ENCODE data around the gene SOHLH2.

The SOHLH2 gene, protein sequence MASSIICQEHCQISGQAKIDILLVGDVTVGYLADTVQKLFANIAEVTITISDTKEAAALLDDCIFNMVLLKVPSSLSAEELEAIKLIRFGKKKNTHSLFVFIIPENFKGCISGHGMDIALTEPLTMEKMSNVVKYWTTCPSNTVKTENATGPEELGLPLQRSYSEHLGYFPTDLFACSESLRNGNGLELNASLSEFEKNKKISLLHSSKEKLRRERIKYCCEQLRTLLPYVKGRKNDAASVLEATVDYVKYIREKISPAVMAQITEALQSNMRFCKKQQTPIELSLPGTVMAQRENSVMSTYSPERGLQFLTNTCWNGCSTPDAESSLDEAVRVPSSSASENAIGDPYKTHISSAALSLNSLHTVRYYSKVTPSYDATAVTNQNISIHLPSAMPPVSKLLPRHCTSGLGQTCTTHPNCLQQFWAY

DNA sequence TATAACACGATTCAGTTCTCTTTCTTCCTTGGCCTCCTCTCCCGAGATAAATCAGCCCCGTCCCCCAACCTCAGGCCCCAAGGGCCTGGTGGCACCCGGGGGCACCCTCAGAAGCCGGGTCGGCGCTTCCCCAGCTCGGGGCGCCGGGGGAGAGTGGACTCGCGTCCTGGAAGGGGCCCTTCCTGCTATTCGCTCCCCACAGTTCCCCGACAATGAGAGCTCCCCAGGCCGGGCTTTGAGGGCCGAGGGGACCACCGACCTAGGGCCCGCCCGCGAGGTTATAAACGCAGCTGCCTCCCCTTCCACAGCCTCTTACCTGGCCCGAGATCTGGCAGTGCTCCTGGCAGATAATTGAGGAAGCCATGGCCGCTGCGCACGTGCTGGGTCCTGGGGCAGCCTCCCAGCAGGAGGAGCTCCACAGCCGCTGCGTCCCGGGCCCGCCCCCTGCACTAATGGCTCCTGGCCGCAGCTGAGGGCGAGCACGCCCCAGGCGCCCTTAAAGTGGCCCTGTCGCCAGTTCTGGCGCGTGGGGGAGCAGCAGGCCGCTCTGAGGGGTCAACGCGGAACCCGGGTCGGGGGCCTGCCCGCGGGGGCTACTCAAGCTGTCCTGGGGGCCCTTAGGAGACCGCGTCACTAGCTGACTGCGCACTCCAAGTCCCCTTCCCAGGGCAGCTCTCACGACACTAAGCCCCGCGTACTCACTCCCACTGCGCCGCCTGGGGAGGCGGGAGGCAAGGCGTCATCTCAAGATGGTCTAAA, at the start of gene SOHLH2:
Gene SOHLH2, minus strand, starts transcription at position 394 of the 759 bp plus-strand sequence. Its CDS starts 30 bp downstream, at position 364.
- DNase-seq, result no peak

DNA sequence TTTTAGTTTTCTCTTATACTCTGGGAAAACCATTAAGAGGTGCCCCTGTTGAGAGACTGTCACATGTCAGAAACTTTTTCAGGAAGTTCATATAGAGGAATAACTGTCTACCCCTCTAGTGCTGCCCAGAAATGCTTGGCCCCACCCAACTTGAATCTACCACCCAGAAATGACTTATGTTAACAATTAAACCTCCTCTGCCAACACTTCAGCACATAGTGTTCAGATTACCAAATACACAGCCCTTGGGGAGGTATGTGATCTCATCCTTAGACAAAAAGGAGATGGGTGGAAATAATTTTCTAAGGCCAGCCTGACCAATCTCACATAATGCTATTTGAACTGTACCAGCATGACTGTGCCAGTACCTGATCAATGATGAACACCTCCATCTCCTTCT, 47.6 kb upstream of the SOHLH2 start:
- DNase-seq, result no peak

DNA sequence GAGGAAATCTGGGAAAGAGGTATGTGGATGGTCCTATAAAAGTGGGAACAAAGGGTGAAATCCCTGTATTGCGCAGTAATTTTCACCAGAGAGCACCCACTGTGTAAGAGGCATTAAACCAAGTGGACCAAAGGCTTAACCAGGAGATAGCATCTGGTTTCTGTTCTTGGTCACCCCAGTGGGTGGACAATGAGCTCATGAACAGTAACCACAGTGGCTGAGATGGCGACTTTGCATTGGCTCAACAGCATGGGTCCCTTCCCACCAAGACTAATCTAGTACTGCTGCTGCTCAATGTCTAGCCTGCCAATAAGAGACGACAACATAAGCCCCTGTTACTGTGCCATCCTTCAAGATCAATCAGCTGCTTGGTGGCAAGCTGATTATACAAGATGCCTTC, 46.7 kb upstream of the SOHLH2 start:
- no peak for DNase-seq

DNA sequence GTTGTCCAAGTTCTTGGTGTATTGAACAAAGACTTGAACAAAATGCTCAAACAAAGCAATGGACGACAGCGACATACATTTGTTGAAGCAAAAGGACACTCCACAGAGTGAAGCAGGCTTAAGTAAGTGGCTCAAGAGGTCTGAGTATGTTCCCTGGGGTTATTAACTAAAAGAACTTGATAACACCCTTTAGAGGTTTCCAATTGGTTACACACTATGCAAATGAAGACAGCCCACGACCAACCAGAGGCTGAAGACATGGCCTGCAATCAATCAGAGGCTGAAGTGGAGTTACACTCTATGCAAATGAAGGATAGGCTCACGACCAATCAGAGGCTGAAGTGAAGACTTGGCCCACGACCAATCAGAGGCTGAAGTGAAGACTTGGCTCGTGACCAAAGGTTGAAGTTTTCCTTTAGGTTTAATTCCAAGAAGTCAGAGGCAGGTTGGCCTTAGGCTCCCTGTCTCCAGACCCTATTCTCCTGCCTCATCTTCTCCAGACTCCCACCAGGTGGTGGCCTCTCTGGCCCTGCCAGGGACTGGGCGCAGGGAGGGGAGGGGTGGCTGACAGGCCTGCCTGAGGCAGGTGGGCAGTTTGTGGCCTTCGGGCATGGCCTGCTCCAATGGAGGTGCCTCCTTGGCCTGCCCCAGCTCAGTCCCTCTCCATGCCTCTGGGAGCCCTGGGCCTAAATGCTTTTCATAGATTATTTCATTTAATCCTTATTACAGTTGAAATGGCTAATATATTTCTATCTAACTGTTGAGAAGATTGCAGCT, 45.2 kb upstream of the SOHLH2 start:
- DNase-seq, result no peak

DNA sequence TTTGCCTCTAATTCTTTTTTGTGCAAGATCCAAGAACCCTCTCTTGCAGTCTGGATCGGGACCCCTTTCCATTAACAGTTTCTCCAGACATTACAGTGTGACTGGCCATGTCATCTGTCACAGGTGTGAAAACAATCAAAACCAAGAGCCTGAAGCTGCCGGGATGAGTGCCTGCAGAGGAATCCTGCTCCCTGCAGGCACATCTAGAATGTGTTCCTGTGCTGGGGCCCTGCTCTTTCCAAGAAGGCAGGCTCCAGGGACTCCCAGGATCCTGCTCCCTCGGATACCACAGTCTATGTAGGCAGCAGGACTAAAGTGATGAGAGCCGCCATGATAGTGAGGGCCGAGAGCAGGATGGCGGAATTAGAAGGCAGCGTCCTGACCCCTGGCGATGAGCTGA, 44.5 kb upstream of the SOHLH2 start:
- no peak for DNase-seq

DNA sequence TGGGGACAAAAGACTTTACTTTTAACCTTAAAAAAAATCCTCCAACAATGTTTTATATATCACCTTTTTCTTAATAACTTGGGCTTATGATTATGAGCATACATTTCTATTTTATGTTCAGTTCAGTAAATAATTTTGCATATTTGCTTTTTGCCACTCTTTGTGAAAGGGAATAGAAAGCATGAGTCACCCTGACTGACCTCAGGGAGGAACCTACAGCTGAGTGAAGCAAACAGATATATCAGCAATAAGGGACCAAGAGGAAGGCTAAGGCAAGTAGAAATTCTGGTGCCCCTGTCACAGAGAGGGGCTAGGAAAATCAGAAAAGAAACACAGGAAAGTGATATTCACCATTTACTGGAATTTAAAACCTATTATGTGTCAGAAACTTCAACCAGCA, 37.2 kb upstream of the SOHLH2 start:
- no peak for DNase-seq

DNA sequence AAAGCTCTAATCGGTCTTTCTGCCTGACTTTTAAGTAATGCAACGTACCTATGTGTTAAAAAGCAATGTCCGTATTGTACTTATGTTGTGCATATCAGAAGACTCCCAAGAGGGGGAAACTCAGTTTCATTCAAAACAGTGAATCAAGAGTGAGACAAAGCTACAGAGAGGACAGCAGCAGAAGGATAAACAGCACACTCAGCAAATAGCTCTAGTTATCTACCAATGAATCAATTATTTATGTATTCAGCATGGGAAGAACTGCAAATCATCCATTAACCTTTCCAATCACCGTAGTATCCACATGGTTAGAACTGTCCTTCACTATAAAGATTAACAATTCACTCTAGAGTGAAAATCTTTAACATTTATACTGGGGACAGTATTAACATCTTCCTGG, 36.7 kb upstream of the SOHLH2 start:
- DNase-seq, result no peak

DNA sequence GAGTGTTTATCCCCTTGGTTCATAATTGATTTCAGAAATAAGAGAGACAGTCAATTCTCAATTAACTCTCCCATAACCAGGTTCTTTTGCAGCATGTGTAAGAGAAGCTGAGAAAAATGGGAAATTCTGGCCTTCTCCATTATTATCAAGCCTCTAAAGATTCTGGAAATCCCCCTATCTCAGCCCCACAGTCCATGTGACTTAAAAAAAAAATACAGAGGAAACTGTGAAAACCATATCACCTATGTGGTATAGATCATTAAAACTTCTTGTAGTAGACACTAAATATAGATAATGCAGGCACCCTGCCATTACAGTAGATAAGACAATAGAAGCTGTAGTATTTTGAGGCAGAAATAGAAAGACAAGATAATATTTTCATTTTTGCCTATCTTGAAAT, 34.3 kb upstream of the SOHLH2 start:
- DNase-seq, result no peak

DNA sequence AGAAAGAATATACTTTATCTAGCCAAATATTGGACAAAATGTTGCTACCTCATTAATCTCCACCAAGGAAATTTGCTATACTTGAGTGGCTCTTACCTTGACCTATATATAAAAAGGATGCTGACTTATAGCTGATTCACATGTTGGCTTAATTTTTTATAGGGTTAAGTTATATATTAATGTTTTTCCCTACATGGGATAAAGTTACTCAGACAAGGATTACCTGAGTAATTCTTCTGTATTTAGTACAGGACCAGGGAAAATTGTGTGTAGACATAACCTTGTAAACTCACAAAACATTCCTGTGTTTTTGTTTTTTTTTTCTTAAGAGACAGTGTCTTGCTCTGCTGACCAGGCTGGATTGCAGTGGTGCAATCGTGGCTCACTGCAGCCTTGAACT, 30.6 kb upstream of the SOHLH2 start:
- DNase-seq, result no peak

DNA sequence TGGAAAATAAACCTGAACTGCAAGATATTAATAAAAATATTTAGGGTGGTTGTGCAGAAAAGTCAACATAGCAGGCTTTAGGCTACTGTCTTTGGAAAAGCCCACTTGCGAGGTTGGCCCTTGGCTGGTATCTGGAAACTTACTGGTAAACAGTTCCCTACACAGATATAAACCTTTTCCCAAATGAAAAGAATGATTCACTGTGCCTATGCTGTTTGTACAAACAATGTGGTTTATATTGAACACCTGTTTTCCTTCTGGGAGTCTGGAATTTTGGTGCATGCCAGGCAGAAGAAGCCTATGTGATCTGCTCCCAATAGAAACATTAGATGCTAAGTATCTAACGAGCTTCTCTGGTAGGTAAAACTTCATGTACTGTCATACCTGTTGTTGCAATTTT, 29.7 kb upstream of the SOHLH2 start:
- no peak for DNase-seq

DNA sequence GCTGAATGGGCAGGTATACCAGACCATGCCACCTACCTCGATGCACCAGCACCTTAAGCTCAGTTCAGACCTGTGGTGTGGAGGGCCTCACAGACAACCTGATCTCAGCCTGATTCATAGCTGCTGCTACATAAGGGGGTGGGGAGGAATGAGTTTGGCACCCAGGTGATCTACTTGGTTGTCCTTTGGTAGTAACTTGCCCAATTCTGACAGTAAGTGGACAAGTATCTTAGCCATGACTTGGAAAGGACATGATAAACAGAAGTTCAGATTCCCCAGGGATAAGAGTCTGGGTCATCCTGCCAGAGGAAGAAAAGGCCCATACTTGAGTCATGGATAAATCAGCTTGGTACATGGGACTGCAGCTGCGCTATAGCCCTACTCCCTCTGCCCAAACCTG, 28.4 kb upstream of the SOHLH2 start:
- DNase-seq, result no peak

DNA sequence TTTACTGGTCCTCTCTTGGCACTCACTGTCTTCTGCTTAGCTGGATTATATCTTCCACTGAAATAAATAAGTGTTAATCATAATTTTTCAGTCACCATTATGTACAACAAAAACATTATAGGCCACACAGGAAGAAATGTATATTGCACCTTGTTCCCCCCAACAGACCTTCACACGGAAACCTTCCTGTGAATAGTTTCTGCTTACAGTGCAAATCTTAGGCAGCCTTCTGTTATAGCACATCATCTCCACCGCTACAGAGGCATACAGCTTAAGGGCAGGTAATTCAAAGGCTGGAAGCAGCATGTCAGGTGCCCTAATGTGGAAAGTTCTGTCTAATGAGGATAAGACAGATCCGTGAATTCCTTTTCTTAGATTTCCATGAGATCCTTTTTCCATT, 16.9 kb upstream of the SOHLH2 start:
- DNase-seq, result no peak

DNA sequence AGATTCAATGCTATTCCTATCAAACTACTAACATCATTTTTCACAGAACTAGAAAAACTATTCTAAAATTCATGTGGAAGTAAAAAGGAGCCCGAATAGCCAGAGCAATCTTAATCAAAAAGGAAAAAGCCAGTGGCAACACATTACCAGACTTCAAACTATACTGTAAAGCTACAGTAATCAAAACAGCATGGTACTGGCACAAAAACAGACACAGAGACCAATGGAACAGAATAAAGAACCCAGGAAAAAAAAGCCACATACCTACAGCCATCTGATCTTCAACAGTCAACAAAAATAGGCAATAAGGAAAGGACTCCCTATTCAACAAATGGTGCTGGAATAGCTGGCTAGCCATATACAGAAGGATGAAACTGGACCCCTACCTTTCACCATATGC, 10.4 kb upstream of the SOHLH2 start:
- DNase-seq, result no peak

DNA sequence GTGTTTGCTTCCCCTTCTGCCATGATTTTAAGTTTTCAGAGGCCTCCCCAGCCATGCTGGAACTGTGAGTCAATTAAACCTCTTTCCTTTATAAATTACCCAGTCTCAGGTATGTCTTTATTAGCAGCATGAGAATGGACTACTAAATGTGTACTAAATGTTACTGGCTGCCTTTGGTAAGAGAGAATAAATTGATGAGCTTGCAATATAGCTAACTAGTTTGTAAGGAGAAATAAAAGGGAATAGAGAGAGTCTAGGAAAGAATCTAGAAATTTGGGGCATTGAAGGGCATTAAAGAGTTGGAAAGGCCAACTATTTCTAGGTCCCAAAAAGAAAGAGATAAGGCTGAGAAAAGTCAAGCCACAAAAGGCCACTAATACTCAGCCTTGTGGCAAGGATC, 5.5 kb upstream of the SOHLH2 start:
- DNase-seq, result no peak

DNA sequence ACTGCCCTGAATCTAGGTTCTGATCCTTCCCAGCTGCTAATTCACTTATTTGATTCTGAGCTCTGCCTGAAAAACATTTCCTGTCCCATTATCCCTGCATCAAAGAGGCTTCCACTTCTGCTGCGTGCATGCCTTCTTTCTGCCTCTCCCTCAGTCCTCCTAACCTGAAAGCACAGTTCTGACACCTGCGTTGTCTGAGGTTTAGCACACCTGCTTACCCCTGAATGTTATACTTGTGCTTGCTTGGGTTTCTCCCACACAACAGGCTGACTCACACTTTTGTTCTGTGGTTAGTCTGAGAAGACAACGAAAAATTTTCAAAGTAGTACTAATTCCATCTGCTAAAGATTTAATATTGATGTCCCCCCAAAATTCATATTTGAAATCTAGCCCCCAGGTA, 3.1 kb upstream of the SOHLH2 start:
- no peak for DNase-seq

DNA sequence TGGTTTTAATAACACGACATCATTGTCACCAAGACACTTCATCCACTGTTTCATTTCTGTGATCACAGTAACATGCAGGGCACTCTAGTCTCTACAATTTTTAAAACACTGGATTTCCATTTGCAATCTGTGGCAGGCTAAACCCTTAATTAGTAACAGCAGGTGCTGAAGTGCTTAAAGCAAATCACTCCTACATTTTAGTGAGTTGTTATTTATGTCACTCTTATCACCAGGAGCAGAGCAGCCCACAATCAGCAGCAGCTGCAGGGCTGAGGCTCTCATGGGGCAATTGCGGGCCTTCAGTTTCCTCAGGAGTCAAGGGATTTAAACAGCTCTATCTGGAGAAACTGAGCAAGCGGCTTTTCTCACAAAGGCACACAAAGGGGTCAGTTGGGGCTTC, 1.6 kb downstream of the SOHLH2 start:
- no peak for DNase-seq

DNA sequence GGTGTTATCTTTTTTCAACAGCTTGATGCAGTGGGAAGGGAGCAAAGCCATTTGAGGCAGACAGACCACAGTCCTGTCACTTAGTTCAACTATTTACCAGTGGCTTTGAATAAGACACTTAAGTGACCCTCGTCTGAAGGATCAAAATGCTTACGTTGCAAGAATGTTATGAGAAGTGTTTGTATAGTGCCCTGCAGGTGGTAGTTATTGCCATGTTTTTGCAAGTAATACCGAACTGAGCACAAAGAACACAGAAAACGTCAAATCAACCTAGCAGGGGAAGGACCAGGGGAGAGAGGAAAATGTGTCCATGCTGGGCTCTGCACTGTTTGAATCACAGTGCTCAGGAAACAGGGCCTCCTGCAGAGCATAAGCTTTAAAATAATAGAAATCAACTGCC, 2.8 kb downstream of the SOHLH2 start:
- DNase-seq, result no peak

DNA sequence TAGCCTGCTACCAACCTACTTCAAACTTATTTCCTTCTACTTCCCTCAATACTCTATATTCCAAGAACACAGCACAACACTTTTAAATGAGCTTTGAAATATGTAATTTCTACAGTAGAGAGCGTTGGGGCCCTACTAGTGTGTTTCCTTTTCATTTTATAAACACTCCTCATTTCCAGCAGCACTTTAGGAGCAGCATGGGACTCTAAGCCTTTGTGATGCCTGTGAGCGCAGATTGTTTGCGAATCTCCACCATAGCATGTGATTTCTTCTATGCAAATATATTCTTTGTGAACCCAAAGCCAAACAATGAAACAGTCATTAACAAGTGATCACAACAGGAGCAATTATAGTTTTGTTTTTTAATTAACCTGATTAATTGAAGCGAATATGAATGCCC, 3.6 kb downstream of the SOHLH2 start:
- DNase-seq, result no peak

DNA sequence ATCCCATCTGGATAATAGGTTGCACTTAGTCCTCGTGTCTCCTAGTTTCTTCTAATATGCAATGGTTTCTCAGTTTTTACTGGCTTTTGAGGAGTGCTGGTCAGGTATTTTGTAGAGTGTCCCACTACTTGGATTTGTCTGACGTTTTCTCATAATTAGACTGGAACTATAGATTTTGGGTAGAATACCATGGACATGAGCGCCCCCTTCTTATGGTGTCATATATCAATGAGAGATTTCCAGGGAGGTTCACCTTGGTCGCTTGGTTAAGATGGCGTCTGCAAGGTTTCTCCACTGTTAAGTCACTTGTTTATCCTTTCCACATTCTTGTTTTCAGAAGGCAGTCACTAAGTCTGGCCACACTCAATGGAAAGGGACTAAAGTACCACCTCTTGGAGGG, 6.7 kb downstream of the SOHLH2 start:
- no peak for DNase-seq

DNA sequence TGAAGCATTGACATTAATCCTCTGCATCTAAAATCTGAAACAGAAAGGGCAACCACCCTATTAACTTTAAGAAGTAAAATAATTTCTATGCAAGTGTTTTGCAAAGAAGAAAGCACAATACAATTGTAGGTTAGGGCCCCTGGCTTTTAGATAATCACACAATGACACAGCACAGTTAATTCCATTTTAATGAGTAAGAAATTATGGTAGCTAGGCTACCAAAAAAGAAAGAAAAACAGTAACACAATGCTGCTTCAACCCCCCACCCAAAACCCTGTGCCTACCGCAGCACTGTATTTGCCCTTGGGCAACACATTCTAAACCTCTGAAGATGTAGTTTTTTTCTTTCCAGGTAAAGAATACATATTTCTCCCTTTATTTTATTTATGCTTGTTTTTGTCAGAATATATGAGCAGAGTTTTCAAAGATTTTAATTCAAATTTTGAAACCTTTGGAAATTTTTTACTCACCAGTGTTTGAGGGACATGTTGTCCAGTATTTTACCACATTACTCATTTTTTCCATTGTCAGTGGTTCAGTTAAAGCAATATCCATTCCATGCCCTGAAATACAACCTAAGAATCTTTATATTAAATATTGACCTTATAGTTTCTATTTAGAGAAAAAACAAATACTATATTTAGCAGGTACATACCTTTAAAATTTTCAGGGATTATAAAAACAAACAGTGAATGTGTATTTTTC, 21.1 kb downstream of the SOHLH2 start:
- no peak for DNase-seq

DNA sequence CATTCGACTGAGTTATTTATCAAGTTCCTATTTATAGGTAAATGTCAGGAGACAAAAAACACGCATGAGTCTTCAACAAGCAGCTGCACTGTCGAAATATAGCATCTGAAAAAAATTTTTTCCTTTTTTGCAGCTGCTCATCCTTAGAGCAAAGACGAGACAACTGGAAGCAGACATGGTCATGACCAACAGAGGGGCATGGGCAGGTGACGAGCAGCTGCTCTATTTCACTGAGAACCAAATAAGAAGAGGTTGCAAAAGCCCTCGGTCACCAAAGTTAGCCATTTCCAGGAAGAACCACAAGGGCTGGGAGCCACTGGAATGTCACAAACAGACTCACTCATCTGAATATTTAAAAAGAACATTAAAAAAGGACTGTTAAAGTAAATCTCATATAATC, 22.2 kb downstream of the SOHLH2 start:
- DNase-seq, result no peak

DNA sequence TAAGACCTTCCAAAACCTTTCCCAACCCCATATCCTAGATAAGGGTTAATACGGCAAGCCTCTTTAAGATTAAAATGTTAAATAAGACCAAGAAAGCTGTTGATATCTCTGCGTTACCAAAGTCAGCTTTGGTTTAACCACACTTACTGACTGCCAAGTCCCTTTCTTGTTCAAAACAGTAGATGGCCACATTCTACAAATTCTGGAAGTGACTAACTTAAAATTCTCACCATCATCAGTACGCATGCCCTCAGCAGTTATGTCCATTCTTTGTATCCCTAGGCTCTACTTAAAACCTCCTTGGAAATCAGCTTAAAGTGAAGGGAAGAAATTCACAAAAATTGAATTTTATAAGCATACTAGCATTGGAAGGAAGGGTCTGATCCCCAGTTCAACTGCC, 23.6 kb downstream of the SOHLH2 start:
- no peak for DNase-seq

DNA sequence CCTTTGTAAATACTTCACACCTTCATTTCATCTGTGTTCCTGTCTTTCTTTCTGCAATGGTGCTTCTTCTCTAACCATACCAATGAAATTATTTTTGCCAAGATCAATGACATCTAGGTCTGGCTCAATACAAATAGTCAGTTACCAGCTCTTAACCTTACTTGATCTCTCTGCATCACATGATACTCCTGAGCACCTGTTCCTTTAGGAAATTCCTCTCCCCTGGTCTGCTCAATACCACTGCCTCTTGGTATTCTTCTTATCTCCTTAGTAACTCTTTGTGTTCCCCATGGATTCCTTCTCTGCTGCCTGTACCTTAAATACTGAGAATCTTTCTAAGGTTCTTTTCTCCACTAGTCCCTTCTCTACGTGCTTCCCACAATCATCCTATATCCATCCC, 25.9 kb downstream of the SOHLH2 start:
- no peak for DNase-seq
